HG03280 (cell line): ENCODE data around the gene FHAD1.

Source experiments
- ATAC-seq: cut with Tn5 transposase; IDR thresholded peaks from one replicate; pipeline ENCODE4 v1.9.1; 2021; ENCODE audit warnings: mild to moderate bottlenecking, moderate library complexity; ENCODE audit not compliant: unreplicated experiment

The FHAD1 gene

GRCh38 chr1:15324869-15325335, 77.9 kb downstream of the FHAD1 start:
- ATAC-seq: no peak

- ATAC-seq: no peak
Measured at GRCh38 chr1:15325375-15326085, 78.5 kb downstream of the FHAD1 start.

GRCh38 chr1:15326691-15327588, 79.9 kb downstream of the FHAD1 start:
- no peak for ATAC-seq

- ATAC-seq: no peak
Measured at GRCh38 chr1:15328351-15329103, 81.5 kb downstream of the FHAD1 start.

- no peak for ATAC-seq
Measured at GRCh38 chr1:15329104-15329820, 82.2 kb downstream of the FHAD1 start.

GRCh38 chr1:15330028-15330427, 83.0 kb downstream of the FHAD1 start:
- ATAC-seq: no peak

- no peak for ATAC-seq
Measured at GRCh38 chr1:15331180-15331579, 84.2 kb downstream of the FHAD1 start.

GRCh38 chr1:15331734-15332133, 84.7 kb downstream of the FHAD1 start:
- ATAC-seq: no peak

GRCh38 chr1:15332525-15332924, 85.5 kb downstream of the FHAD1 start:
- no peak for ATAC-seq

GRCh38 chr1:15332952-15333715, 86.1 kb downstream of the FHAD1 start:
- ATAC-seq: no peak

GRCh38 chr1:15334995-15335394, 88.0 kb downstream of the FHAD1 start:
- ATAC-seq: no peak

GRCh38 chr1:15336866-15337265, 89.8 kb downstream of the FHAD1 start:
- no peak for ATAC-seq

- ATAC-seq: no peak
Measured at GRCh38 chr1:15337656-15338402, 90.8 kb downstream of the FHAD1 start.

- no peak for ATAC-seq
Measured at GRCh38 chr1:15339570-15339969, 92.5 kb downstream of the FHAD1 start.

- no peak for ATAC-seq
Measured at GRCh38 chr1:15341228-15341627, 94.2 kb downstream of the FHAD1 start.

GRCh38 chr1:15341634-15342407, 94.8 kb downstream of the FHAD1 start:
- no peak for ATAC-seq

GRCh38 chr1:15342408-15342967, 95.5 kb downstream of the FHAD1 start:
- no peak for ATAC-seq

- no peak for ATAC-seq
Measured at GRCh38 chr1:15343099-15343498, 96.1 kb downstream of the FHAD1 start.
